ENCODE data around the gene LYZL6. TPM values are rescaled to one million over a fixed set of nuclear protein-coding genes. Genes with fewer than 3 reads are reported as not detected.

Gene LYZL6
- total RNA-seq, 1 donor from 2014 or later = not detected

GRCh38 chr17:35894206-35894605 is 49.3 kb downstream of the LYZL6 start:
- H3K27ac ChIP-seq = no peak overlapping the region
- ATAC-seq (no peak), DNase-seq (no peak)
- no peaks in the 10 kb centered on the region for H3K27me3 ChIP-seq (ENCODE audit: low read depth)
- H3K36me3 ChIP-seq = no peaks in the 10 kb centered on the region
- H3K4me3 ChIP-seq = no peak overlapping the region
- peaks cover 4% of the 10 kb centered on the region for H3K4me1 ChIP-seq
- no peaks in the 10 kb centered on the region for H3K9me3 ChIP-seq
- intact Hi-C loops (cut with DNase I) = no loop called here
- no peak for TF ChIP-seq CTCF (IDR thresholded peaks at IDR 0.05)

GRCh38 chr17:35893751-35894150 is 49.8 kb downstream of the LYZL6 start:
- ATAC-seq (no peak), DNase-seq (no peak)
- intact Hi-C loops (cut with DNase I) = no loop called here
- Histone ChIP-seq H3K36me3 (no peaks in the 10 kb centered on the region), H3K27ac (no peak overlapping the region), H3K27me3 (ENCODE audit: low read depth) (no peaks in the 10 kb centered on the region), H3K4me1 (peaks cover 4% of the 10 kb centered on the region), H3K9me3 (no peaks in the 10 kb centered on the region), H3K4me3 (no peak overlapping the region)
- no peak for TF ChIP-seq CTCF (IDR thresholded peaks at IDR 0.05)

- ATAC-seq (no peak), DNase-seq (no peak)
- Histone ChIP-seq H3K27me3 (ENCODE audit: low read depth) (no peaks in the 10 kb centered on the region), H3K4me1 (peaks cover 4% of the 10 kb centered on the region), H3K4me3 (no peak overlapping the region), H3K27ac (no peak overlapping the region), H3K36me3 (no peaks in the 10 kb centered on the region), H3K9me3 (no peaks in the 10 kb centered on the region)
- intact Hi-C loops (cut with DNase I) = no loop called here
- TF ChIP-seq CTCF (IDR thresholded peaks at IDR 0.05) = no peak
These were observed 51.1 kb downstream of the LYZL6 start for GRCh38 chr17:35892091-35893035.

GRCh38 chr17:35891269-35891668 is 52.2 kb downstream of the LYZL6 start:
- TF ChIP-seq CTCF (IDR thresholded peaks at IDR 0.05) = no peak
- intact Hi-C loops (cut with DNase I) = no loop called here
- Histone ChIP-seq H3K27ac (no peak overlapping the region), H3K27me3 (ENCODE audit: low read depth) (no peaks in the 10 kb centered on the region), H3K4me1 (peaks cover 4% of the 10 kb centered on the region), H3K36me3 (no peaks in the 10 kb centered on the region), H3K4me3 (no peak overlapping the region), H3K9me3 (no peaks in the 10 kb centered on the region)
- ATAC-seq (no peak), DNase-seq (no peak)

- DNase-seq = no peak
- intact Hi-C loops (cut with DNase I) = no loop called here
- no peaks in the 10 kb centered on the region for H3K27me3 ChIP-seq (ENCODE audit: low read depth)
- no peak for TF ChIP-seq CTCF (IDR thresholded peaks at IDR 0.05)
- H3K9me3 ChIP-seq = no peaks in the 10 kb centered on the region
- peak; percentile 64 to 81 for ATAC-seq
- H3K36me3 ChIP-seq = no peaks in the 10 kb centered on the region
- peaks cover 4% of the 10 kb centered on the region for H3K4me1 ChIP-seq
- no peak overlapping the region for H3K4me3 ChIP-seq
- H3K27ac ChIP-seq = no peak overlapping the region
These were observed 52.7 kb downstream of the LYZL6 start for GRCh38 chr17:35890774-35891155.
